ENCODE results near the gene SURF2. TPM values are rescaled to one million over a fixed set of nuclear protein-coding genes. Genes with fewer than 3 reads are reported as not detected.

The SURF2 gene
- total and polyA plus RNA-seq, 9 of the 15 experiments (the other 6 are each of a cell fraction or from before 2014, with no cell fraction given): 5.5 to 82.5 (median 21.3) TPM

DNA sequence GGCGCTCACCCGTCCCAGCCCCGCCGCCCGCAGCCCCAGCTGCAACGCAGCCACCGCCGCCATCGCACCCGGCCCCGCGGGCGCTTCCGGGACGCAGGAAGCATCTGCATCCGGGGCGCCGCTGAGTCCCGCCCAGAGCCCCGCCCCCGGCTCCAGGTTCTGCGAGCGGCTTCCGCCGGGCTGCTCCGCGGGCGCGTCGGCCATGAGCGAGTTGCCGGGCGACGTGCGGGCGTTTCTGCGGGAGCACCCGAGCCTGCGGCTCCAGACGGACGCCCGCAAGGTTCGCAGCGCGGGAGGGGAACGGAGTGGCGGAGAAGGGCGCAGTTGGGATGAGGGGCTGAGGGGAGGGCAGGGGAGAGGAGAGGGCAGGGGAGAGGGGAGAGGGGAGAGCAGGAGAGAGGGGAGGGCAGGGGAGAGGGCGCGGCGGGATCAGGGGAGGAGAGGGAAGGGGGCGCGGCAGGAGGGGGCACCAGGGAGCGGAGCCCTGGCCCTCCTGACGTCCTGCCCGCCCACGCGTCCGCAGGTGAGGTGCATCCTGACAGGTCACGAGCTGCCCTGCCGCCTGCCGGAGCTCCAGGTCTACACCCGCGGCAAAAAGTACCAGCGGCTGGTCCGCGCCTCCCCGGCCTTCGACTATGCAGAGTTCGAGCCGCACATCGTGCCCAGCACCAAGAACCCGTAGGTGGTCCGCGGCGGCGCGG, at the start of gene SURF2, which contains the start of gene SURF1 (continued):
- TF ChIP-seq, protein P1, sequence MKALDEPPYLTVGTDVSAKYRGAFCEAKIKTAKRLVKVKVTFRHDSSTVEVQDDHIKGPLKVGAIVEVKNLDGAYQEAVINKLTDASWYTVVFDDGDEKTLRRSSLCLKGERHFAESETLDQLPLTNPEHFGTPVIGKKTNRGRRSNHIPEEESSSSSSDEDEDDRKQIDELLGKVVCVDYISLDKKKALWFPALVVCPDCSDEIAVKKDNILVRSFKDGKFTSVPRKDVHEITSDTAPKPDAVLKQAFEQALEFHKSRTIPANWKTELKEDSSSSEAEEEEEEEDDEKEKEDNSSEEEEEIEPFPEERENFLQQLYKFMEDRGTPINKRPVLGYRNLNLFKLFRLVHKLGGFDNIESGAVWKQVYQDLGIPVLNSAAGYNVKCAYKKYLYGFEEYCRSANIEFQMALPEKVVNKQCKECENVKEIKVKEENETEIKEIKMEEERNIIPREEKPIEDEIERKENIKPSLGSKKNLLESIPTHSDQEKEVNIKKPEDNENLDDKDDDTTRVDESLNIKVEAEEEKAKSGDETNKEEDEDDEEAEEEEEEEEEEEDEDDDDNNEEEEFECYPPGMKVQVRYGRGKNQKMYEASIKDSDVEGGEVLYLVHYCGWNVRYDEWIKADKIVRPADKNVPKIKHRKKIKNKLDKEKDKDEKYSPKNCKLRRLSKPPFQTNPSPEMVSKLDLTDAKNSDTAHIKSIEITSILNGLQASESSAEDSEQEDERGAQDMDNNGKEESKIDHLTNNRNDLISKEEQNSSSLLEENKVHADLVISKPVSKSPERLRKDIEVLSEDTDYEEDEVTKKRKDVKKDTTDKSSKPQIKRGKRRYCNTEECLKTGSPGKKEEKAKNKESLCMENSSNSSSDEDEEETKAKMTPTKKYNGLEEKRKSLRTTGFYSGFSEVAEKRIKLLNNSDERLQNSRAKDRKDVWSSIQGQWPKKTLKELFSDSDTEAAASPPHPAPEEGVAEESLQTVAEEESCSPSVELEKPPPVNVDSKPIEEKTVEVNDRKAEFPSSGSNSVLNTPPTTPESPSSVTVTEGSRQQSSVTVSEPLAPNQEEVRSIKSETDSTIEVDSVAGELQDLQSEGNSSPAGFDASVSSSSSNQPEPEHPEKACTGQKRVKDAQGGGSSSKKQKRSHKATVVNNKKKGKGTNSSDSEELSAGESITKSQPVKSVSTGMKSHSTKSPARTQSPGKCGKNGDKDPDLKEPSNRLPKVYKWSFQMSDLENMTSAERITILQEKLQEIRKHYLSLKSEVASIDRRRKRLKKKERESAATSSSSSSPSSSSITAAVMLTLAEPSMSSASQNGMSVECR (CRISPR knock-in tag; IDR thresholded peaks at IDR 0.05): peak; percentile 82; the same call in 1 of the 2 replicates
- TF ChIP-seq GTF2A2 (tag; IDR thresholded peaks at IDR 0.05) (no peak), PCBP2 (IDR thresholded peaks at IDR 0.05; ENCODE audit: low read depth, low read length, poor library complexity, severe bottlenecking) (peak; percentile 44), ZNF583 (CRISPR knock-in tag; IDR thresholded peaks at IDR 0.05) (no peak), SRSF9 (IDR thresholded peaks at IDR 0.05; ENCODE audit: borderline replicate concordance, low read depth, low read length) (no peak), CTBP1 (IDR thresholded peaks at IDR 0.05; ENCODE audit: borderline replicate concordance) (peak; percentile 75), ZBTB12 (CRISPR knock-in tag; IDR thresholded peaks at IDR 0.05) (no peak), SOX6 (IDR thresholded peaks at IDR 0.05) (no peak), ZKSCAN8 (CRISPR knock-in tag; IDR thresholded peaks at IDR 0.05) (no peak), NCOA6 (IDR thresholded peaks at IDR 0.05) (no peak), STAT5A (IDR thresholded peaks at IDR 0.05; ENCODE audit: borderline replicate concordance, low read length) (no peak), MTA1 (IDR thresholded peaks at IDR 0.05; ENCODE audit: borderline replicate concordance) (peak; percentile 84), SMARCA4 (IDR thresholded peaks at IDR 0.05) (no peak), ZC3H11A (IDR thresholded peaks at IDR 0.05; ENCODE audit: low read depth, low read length) (no peak), MTA3 (IDR thresholded peaks at IDR 0.05; ENCODE audit: borderline replicate concordance) (no peak), SLC30A9 (CRISPR knock-in tag; IDR thresholded peaks at IDR 0.05) (no peak), HMG20A (CRISPR knock-in tag; conservative IDR thresholded peaks at IDR 0.05) (no peak), CBX2 (IDR thresholded peaks at IDR 0.05; ENCODE audit: insufficient read depth, low read length, poor library complexity, severe bottlenecking) (no peak), ZZZ3 (IDR thresholded peaks at IDR 0.05) (no peak), HDAC3 (IDR thresholded peaks at IDR 0.05; ENCODE audit: borderline replicate concordance, partially characterized antibody) (no peak), NUFIP1 (IDR thresholded peaks at IDR 0.05; ENCODE audit: partially characterized antibody) (no peak), SNIP1 (IDR thresholded peaks at IDR 0.05; ENCODE audit: low read depth) (no peak), HDAC1 (IDR thresholded peaks at IDR 0.05) (peak in 1 of 2 experiments; percentile 97; a peak in 3 of 4 replicates), RBFOX2 (IDR thresholded peaks at IDR 0.05; ENCODE audit: low read depth, low read length) (peak; percentile 84), ZNF408 (CRISPR knock-in tag; IDR thresholded peaks at IDR 0.05; ENCODE audit: low read depth) (no peak), CHD1 (IDR thresholded peaks at IDR 0.05; ENCODE audit: low read length) (no peak), CHCHD3 (CRISPR knock-in tag; IDR thresholded peaks at IDR 0.05) (no peak)
